HT-29 (cell line): ENCODE measurements around the gene SEC31B. TPM values are rescaled to one million over a fixed set of nuclear protein-coding genes. Genes with fewer than 3 reads are reported as not detected.
A peak's percentile ranks its signal among the peaks of the same experiment; 100 is the strongest.

Source experiments
- DNase-seq: peaks from one replicate; pipeline ENCODE4 v3.0.0-alpha.2; 2015; ENCODE audit warnings: low spot score
- total RNA-seq: library from RNA; depleted of rRNA; stranded (reverse); fragments of >200 nt; shearing (Covaris generic); gene quantifications from 2 replicates; pipeline ENCODE4 v1.2.3, GENCODE V29; 2014; rRNA removed

Gene SEC31B
- 1.2 and 2.0 TPM in 2 replicates for total RNA-seq

DNA sequence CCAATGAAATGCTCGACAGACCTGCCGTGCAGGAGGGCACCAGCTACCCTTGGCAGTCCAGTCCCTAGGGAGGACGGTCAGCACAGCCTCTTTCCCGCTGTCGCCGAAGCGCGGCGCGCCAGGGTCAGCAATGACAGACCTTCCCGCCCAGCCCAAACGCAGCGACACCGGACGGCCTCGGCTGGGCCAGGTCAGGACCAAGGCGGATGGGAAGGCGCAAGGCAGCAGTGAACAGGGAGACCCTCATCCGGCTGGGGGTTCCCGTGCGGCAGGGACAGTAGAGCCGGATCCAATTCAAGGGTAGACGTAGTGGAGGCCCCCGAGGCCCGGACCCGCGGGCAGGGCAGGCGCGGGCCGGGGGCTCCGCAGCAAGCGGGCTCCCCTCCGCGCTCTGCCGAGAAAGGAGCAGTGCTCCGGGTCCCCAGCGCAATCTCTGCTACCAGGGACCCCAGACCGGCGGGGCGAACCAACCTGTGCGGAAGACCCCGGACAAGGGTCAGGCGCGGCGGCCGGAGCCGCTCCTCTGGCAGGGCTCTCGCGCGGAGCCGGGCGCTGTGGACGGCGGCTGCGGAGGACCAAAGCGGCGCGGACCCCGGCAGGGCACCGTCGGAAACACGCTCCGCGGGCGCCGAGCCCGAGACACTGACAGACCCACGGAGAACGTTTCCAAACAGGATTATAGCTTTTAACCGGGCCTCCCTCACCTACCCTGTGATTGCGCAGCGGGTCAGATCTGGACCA, at the start of gene SEC31B:
TSS of gene SEC31B (minus strand) at position 551 of the 741 bp plus-strand sequence. CDS start 2,909 bp downstream, outside the sequence.
- DNase-seq = no peak

DNA sequence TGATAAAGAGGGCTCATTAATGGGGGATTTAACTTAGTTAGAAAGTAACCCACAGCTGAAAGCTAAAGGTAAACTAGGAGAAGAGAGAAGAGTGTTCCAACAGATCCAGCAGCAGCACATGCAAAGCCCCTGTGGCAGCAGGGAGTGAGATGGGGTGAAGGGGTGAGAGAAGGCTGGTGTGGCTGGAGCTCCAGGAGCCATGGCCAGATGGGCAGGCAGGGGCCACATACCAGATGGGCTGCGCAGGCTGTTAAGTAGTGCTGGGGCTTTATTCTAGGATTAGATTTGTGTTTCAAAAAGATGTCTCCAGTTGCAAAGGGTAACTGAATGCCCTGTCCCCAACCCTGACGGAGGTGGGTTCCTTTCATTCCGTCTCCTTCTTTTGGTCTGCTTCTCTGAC, 49.3 kb upstream of the SEC31B start:
- DNase-seq = no peak

DNA sequence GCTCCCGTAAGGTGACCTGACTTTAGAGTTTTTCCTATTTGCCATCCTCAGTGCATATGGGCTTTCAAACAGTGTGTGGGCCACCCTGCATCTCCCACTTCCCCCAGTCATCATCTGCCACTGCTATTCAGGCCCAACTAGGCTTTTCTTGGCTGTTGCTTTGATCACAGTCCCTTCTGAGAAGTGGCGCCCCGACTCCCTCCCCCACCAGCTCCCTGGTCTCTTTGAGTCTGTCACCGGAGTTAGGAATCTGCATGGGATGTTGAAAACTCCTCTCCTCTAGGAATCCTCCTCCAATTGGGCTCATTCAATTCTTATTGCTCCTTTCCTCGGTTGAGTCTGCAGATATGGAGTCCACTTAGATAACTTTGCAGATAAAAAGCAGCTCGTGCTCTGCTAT, 48.2 kb upstream of the SEC31B start:
- DNase-seq = no peak

DNA sequence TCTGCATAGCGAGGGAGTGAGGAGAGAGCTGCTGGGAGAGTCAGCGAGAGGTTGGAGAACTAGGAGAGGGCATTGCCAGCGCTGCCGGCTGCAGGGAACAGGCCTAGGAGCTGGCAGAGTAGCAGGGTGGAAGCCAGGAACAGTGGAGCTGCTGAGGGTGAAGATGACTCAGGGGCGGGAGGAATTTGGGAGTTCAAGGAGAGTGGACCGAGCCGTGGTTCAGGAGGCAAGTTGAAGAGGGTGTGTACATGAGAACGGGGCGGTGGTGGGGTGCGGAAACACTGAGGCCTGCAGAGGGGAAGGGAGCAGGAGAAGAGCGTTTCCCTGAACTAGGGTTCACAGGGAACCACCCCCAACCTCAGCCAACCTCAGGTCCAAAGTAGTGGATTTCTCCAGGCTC, 47.6 kb upstream of the SEC31B start:
- DNase-seq = no peak

DNA sequence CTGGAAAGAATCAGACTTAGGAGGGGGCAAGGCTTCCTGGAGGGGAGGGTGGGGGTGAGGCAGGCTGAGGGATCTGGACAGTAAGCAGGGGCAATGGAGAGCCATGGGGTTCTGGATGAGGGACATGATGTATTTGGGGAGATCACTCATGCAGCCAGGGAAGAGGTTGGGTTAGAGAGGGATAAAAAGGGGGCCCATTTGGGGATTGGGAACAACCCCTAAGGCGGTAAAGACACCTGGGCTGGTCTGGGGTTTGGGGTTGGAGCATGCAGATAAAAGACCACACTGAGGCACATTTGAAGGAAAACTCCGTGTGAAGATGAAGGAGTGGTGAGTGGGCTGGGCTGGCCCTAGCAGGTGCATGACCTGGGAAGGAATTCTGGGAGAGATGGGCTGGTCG, 46.9 kb upstream of the SEC31B start:
- no peak for DNase-seq

GRCh38 chr10:100565206-100565985, 45.7 kb upstream of the SEC31B start:
- no peak for DNase-seq

DNA sequence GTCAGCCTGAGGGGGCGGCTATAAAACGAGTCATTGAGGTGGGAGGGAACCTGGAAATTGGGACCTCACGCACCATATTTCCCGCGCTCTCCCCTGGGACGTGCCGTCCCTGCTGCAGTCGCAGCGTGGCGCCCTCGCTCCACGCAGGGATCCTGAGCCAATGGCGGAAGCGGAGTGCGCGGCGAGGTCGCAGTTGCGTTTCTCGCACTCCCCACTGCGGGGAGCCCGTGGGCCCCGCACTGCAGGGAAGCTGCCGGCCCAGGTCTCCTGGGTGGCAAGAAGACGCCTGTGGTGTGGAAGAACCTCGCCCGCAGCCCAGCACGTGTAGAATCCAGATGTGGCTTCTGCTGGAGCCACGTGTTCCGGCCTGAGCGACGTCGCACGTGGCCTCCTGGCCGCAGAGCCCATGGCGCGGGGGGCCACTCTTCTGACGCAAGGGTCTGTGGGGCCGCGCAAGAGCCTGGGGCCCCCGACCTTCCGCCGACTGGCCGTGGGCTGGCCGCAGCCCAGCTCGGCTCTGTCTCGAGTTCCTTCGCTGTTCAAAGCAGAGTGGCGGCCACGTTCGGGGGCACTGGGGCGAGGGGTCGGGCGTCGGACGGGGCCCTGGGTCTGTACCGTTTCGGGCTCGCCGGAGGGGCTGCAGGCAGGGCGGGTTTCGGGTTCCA, 42.5 kb upstream of the SEC31B start:
- DNase-seq = peak; percentile 72

DNA sequence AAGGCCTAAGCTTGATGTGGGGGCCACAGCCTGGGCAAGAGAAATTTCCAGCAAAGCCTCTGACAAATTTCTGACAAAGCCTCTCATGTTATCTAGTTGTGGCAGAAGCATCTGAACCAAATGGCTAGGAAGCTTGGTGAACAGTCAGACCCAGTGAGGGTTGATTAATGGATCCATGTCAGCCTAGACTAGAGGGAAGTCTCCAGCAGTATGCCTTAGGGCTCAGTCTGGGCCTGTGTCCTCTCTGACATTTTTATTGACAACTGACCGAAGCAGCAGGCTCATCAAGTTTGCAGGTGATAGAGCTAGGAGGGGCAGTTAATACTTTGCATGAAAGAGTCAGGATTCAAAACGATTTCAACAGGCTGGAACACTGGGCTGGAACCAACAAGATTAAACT, 41.3 kb upstream of the SEC31B start:
- no peak for DNase-seq

GRCh38 chr10:100560248-100560647, 40.6 kb upstream of the SEC31B start:
- no peak for DNase-seq

GRCh38 chr10:100554902-100555301, 35.2 kb upstream of the SEC31B start:
- no peak for DNase-seq

- no peak for DNase-seq
These were observed 34.3 kb upstream of the SEC31B start for GRCh38 chr10:100553929-100554328.

DNA sequence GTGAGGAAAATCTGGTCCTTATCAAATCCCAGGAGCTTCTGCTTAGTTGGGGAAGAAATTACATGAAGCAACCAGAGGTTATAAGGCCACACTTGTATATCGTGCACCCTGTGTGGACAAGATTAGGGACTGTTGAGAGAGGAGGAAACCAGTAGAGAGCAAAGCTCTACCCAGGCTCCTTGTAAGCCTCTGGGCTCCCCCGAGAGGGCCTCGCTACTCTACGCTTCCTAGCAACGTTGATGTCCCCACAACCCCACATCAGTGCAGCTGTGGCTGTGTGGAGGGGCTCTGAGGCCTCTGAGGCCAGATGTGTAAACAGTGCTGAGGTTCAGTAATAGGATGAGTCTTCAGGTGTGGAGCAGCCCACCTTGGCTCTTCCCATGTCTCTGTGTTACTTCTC, 32.1 kb upstream of the SEC31B start:
- DNase-seq = no peak

DNA sequence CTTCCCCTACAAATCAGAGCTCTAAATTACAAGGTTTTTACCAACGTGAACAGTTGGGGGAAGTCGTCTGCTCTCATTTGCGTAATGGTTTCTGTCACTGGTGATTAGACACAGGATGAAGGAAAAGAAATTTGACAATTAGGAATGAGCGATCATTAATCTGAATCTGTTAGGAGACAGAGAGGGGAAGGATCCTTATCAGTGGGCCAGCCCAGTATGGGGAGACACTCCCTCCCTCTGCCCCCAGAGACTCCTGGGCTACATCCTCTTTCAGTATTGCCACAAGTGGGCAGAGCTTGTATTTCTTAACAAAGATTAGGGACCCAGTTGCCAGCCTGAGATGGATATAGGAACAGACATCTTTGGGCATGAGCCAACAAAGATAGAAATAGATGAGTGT, 31.5 kb upstream of the SEC31B start:
- no peak for DNase-seq

- no peak for DNase-seq
These were observed 25.3 kb upstream of the SEC31B start for GRCh38 chr10:100544950-100545349.

GRCh38 chr10:100537475-100537874, 17.8 kb upstream of the SEC31B start:
- no peak for DNase-seq

GRCh38 chr10:100535715-100536353, 16.2 kb upstream of the SEC31B start, which contains the start of gene HIF1AN:
Gene HIF1AN (plus strand): TSS chr10:100535943. CDS start chr10:100535959, 16 bp downstream.
- DNase-seq = peak; percentile 96

DNA sequence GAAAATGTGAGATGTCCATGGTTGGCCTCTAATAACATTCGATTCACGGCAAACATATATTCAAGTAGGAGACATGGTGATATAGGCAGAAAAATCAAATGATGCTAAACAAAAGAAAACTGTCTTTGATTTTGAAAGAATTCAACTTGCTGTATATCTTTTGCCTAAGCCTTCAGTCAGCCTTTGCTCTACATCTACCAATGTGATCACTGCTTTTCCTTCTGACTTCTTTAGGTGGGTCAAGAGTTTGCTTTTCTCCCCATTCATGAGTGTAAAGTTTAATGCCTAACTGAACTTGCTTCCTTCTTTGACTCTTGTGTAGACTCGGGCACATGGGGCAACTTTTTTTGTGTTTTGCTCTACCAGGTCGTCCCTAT, 15.7 kb upstream of the SEC31B start:
- no peak for DNase-seq

DNA sequence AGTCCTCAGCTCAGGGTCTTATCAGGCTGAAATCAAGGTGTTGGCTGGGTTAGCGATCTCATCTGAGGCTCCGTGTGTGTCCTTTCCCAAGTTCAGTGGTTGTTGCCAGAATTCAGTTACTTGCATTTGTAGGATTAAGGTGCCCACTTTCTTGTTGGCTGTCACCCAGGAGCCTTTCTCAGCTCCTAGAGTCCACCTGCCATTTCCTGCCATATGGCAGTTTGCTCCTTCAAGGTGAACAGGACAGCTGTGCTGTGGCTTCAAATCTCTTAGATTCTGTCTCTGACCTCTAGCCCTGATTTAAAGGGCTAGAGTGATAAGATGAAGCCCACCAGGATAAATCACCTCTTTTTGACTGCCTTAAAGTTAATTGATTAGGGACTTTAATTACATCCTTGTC, 15.1 kb upstream of the SEC31B start:
- no peak for DNase-seq

DNA sequence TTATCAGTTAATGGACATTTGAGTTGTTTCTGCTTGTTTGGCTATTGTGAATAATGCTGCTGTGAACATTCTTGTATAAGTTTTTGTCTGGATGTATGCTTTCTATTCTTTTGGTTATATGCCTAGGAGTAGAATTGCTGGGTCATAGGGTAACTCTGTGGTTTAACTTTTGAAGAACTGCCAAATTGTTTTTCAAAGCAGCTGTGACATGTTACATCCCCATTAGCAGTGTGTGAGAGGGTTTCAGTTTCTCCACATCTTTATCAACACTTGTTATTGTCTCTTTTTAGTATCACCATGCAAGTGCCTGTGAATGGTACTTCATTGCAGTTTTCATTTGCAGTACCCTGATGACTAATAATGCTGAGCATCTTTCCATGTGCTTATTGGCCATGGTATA, 12.1 kb upstream of the SEC31B start:
- DNase-seq = no peak

GRCh38 chr10:100529475-100530298, 10.0 kb upstream of the SEC31B start, which contains the start of gene NDUFB8:
Gene NDUFB8 (minus strand): TSS chr10:100529871. CDS start chr10:100529851, 20 bp downstream.
- DNase-seq = peak; percentile 77
